Neutrophil (primary cell): ENCODE measurements around the gene CLC.

Source experiments
- H3K27ac ChIP-seq: fragments of 200-600 bp; sonication (generic); 2 replicates; pipeline ENCODE4 v1.5.1; 2016; ENCODE audit warnings: mild to moderate bottlenecking, moderate library complexity
- H3K27me3 ChIP-seq: fragments of 200-600 bp; sonication (generic); 2 replicates; pipeline ENCODE4 v1.6.0; 2016; ENCODE audit warnings: mild to moderate bottlenecking
- H3K36me3 ChIP-seq: fragments of 200-600 bp; sonication (generic); 2 replicates; pipeline ENCODE4 v1.5.1; 2017
- H3K4me1 ChIP-seq, 2 experiments: fragments of 200-600 bp in 1 of 2; sonication (generic) in 1 of 2; 1 replicate in 1 of 2; 2 replicates in 1 of 2; pipeline versions ENCODE4 v1.5.1 to v1.6.1; 2013 to 2016; ENCODE audit warnings: low read depth in 1 of 2, low read length in 1 of 2, mild to moderate bottlenecking in 1 of 2, moderate library complexity in 1 of 2; ENCODE audit not compliant: control insufficient read depth in 1 of 2, insufficient read depth in 1 of 2
- H3K4me3 ChIP-seq, 2 experiments: fragments of 200-600 bp in 1 of 2; sonication (generic) in 1 of 2; 1 replicate in 1 of 2; 2 replicates in 1 of 2; pipeline ENCODE4 v1.5.1; 2013 to 2016; ENCODE audit warnings: low read depth in 1 of 2, low read length in 1 of 2, mild to moderate bottlenecking in 1 of 2, moderate library complexity in 1 of 2
- H3K9me3 ChIP-seq: fragments of 200-600 bp; sonication (generic); 2 replicates; pipeline ENCODE4 v1.5.1; 2016
- CTCF ChIP-seq: fragments of 200-600 bp; sonication (generic); IDR thresholded peaks from 2 replicates; pipeline ENCODE4 v1.5.1; 2016; ENCODE audit warnings: antibody characterized with exemption

The CLC gene

GRCh38 chr19:39740395-39740794 is 2.6 kb upstream of the CLC start:
- H3K36me3 ChIP-seq = no peaks in the 10 kb centered on the region
- H3K9me3 ChIP-seq = no peaks in the 10 kb centered on the region
- no peak overlapping the region for H3K27ac ChIP-seq
- H3K4me1 ChIP-seq = peaks cover 17 to 44% of the 10 kb centered on the region in 2 experiments
- H3K4me3 ChIP-seq = no peak overlapping the region
- TF ChIP-seq CTCF = no peak
- H3K27me3 ChIP-seq = peaks cover 8% of the 10 kb centered on the region

- H3K27ac ChIP-seq = peak overlapping the region; percentile 51
- H3K27me3 ChIP-seq = peaks cover 12% of the 10 kb centered on the region
- H3K36me3 ChIP-seq = peaks cover 7% of the 10 kb centered on the region
- no peak for TF ChIP-seq CTCF
- peaks cover 17 to 39% of the 10 kb centered on the region in 2 experiments for H3K4me1 ChIP-seq
- H3K9me3 ChIP-seq = no peaks in the 10 kb centered on the region
- H3K4me3 ChIP-seq = peak overlapping the region in 1 of 2 experiments; percentile 23
These were observed 985 bp upstream of the CLC start for GRCh38 chr19:39738814-39739213.

GRCh38 chr19:39737351-39737750 is 478 bp downstream of the CLC start:
- Histone ChIP-seq H3K27ac (peak overlapping the region; percentile 51), H3K4me3 (peak overlapping the region in 1 of 2 experiments; percentile 23), H3K4me1 (peaks cover 17 to 39% of the 10 kb centered on the region in 2 experiments), H3K36me3 (peaks cover 14% of the 10 kb centered on the region), H3K9me3 (no peaks in the 10 kb centered on the region), H3K27me3 (peaks cover 12% of the 10 kb centered on the region)
- TF ChIP-seq CTCF = no peak

- peaks cover 17 to 39% of the 10 kb centered on the region in 2 experiments for H3K4me1 ChIP-seq
- H3K4me3 ChIP-seq = no peak overlapping the region
- peaks cover 21% of the 10 kb centered on the region for H3K36me3 ChIP-seq
- no peak overlapping the region for H3K27ac ChIP-seq
- peaks cover 12% of the 10 kb centered on the region for H3K27me3 ChIP-seq
- TF ChIP-seq CTCF = no peak
- no peaks in the 10 kb centered on the region for H3K9me3 ChIP-seq
These were observed 1.7 kb downstream of the CLC start for GRCh38 chr19:39736088-39736487.

- no peak overlapping the region for H3K4me3 ChIP-seq
- H3K27me3 ChIP-seq = peaks cover 12% of the 10 kb centered on the region
- no peak for TF ChIP-seq CTCF
- no peaks in the 10 kb centered on the region for H3K9me3 ChIP-seq
- H3K4me1 ChIP-seq = peaks cover 17 to 39% of the 10 kb centered on the region in 2 experiments
- H3K36me3 ChIP-seq = peaks cover 25% of the 10 kb centered on the region
- H3K27ac ChIP-seq = no peak overlapping the region
These were observed 2.1 kb downstream of the CLC start for GRCh38 chr19:39735688-39736087.

- TF ChIP-seq CTCF = no peak
These were observed 4.0 kb downstream of the CLC start for GRCh38 chr19:39733841-39734240.

More at GRCh38 chr19:39733841-39734240, 4.0 kb downstream of the CLC start:
- H3K27me3 ChIP-seq = peaks cover 7% of the 10 kb centered on the region
- H3K27ac ChIP-seq = no peak overlapping the region
- H3K4me3 ChIP-seq = no peak overlapping the region
- H3K9me3 ChIP-seq = no peaks in the 10 kb centered on the region
- peaks cover 25% of the 10 kb centered on the region for H3K36me3 ChIP-seq
- H3K4me1 ChIP-seq = peaks cover 12 to 22% of the 10 kb centered on the region in 2 experiments
